ENCODE results near the gene MLLT1. TPM values are rescaled to one million over a fixed set of nuclear protein-coding genes. Genes with fewer than 3 reads are reported as not detected.

MLLT1 gene
- total RNA-seq, 1 experiment from 2014 or later, result 54.9 TPM

GRCh38 chr19:6262519-6262918 is 17.3 kb downstream of the MLLT1 start:
- H2AK5ac ChIP-seq (ENCODE audit: insufficient read length, low read length), result no peak overlapping the region
- H3K27ac Mint-ChIP-seq, result peak overlapping the region in 1 of 3 experiments; percentile 47; a peak in 2 of 7 replicates
- H2BK12ac ChIP-seq (ENCODE audit: insufficient read length, low read depth, low read length), result no peak overlapping the region
- no peak overlapping the region for H3K23ac ChIP-seq (ENCODE audit: insufficient read length, low read depth, low read length)
- no peak overlapping the region for H3K9ac ChIP-seq (ENCODE audit: extremely low read depth, insufficient read length, low read length)
- H2BK15ac ChIP-seq (ENCODE audit: low read depth, low read length), result no peak overlapping the region
- no peak overlapping the region for H3K27ac ChIP-seq (ENCODE audit: insufficient read length, low read depth, low read length)
- H3K27me3 Mint-ChIP-seq (ENCODE audit: low read depth), result no peaks in the 10 kb centered on the region
- no peaks in the 10 kb centered on the region for H3K27me3 ChIP-seq (ENCODE audit: insufficient read depth, low read length)
- peaks cover 7 to 11% of the 10 kb centered on the region in 2 experiments for H3K4me1 Mint-ChIP-seq
- peaks cover 6% of the 10 kb centered on the region for H4K20me1 ChIP-seq (ENCODE audit: control insufficient read depth, insufficient read depth, insufficient read length)
- H3K56ac ChIP-seq (ENCODE audit: insufficient read length, low read depth, low read length), result no peak overlapping the region
- H4K8ac ChIP-seq (replicated peaks; ENCODE audit: insufficient read length, low read depth, low read length), result no peak overlapping the region
- H4K5ac ChIP-seq (ENCODE audit: insufficient read length, low read depth, low read length), result no peak overlapping the region
- H3K23me2 ChIP-seq (ENCODE audit: insufficient read length, low read depth, low read length, poor library complexity, severe bottlenecking), result no peaks in the 10 kb centered on the region
- no peak overlapping the region for H3K4me2 ChIP-seq (ENCODE audit: insufficient read depth, insufficient read length, low read length)
- H3K4me3 Mint-ChIP-seq, result no peak overlapping the region
- H3T11ph ChIP-seq (ENCODE audit: low read length), result no peak overlapping the region
- H3K4ac ChIP-seq (ENCODE audit: low read depth, low read length), result no peak overlapping the region
- no peak for DNase-seq
- peaks cover 14% of the 10 kb centered on the region; the same call in 1 of the 2 replicates for H3K79me2 ChIP-seq (ENCODE audit: insufficient read depth, low read length)
- H4K91ac ChIP-seq (ENCODE audit: insufficient read length, low read depth, low read length), result no peak overlapping the region
- no peak overlapping the region for H3K18ac ChIP-seq (ENCODE audit: insufficient read length, low read depth, low read length)
- no peaks in the 10 kb centered on the region for H3K9me3 ChIP-seq (ENCODE audit: control insufficient read depth, low read depth, low read length)
- TF ChIP-seq, protein P1, sequence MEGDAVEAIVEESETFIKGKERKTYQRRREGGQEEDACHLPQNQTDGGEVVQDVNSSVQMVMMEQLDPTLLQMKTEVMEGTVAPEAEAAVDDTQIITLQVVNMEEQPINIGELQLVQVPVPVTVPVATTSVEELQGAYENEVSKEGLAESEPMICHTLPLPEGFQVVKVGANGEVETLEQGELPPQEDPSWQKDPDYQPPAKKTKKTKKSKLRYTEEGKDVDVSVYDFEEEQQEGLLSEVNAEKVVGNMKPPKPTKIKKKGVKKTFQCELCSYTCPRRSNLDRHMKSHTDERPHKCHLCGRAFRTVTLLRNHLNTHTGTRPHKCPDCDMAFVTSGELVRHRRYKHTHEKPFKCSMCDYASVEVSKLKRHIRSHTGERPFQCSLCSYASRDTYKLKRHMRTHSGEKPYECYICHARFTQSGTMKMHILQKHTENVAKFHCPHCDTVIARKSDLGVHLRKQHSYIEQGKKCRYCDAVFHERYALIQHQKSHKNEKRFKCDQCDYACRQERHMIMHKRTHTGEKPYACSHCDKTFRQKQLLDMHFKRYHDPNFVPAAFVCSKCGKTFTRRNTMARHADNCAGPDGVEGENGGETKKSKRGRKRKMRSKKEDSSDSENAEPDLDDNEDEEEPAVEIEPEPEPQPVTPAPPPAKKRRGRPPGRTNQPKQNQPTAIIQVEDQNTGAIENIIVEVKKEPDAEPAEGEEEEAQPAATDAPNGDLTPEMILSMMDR (conservative IDR thresholded peaks at IDR 0.05), result no peak
- H2BK20ac ChIP-seq (ENCODE audit: low read depth, low read length, poor library complexity, severe bottlenecking), result no peak overlapping the region
- peaks cover 28 to 63% (median 55%) of the 10 kb centered on the region in 3 experiments for H3K36me3 Mint-ChIP-seq (ENCODE audit: insufficient read depth in 1 of 3, low read depth in 3 of 3)
- H2BK5ac ChIP-seq (ENCODE audit: insufficient read length, low read length), result no peak overlapping the region
- H3K14ac ChIP-seq (ENCODE audit: insufficient read depth, low read length), result no peak overlapping the region
- no CpG with 5 or more reads among the region's 11 CpGs for WGBS (ENCODE audit: extremely low coverage, insufficient read length, low lambda C conversion rate)
- peaks cover 12% of the 10 kb centered on the region for H3K79me1 ChIP-seq (ENCODE audit: insufficient read depth, low read depth, low read length, poor library complexity, severe bottlenecking)
- H3K4me1 ChIP-seq (ENCODE audit: insufficient read depth, low read length), result no peaks in the 10 kb centered on the region
- H3K9me3 Mint-ChIP-seq, result no peaks in the 10 kb centered on the region
- no peak overlapping the region for H2AFZ ChIP-seq (ENCODE audit: low read length)
- H2BK120ac ChIP-seq (ENCODE audit: low read depth, low read length, poor library complexity, severe bottlenecking), result no peak overlapping the region
